ENCODE measurements around the gene ERC1.
A peak's percentile ranks its signal among the peaks of the same experiment; 100 is the strongest.

Gene ERC1

GRCh38 chr12:1497161-1497560 is 506.1 kb downstream of the ERC1 start:
- H3K9me3 Mint-ChIP-seq: no peaks in the 10 kb centered on the region
- peaks cover 13% of the 10 kb centered on the region for H3K36me3 Mint-ChIP-seq (ENCODE audit: low read depth)
- H3K27me3 Mint-ChIP-seq: peaks cover 5% of the 10 kb centered on the region
- H3K4me3 Mint-ChIP-seq: no peak overlapping the region
- H3K27ac Mint-ChIP-seq: no peak overlapping the region
- H3K4me1 Mint-ChIP-seq (ENCODE audit: low read depth): peaks cover 22% of the 10 kb centered on the region
- intact Hi-C loops (cut with micrococcal nuclease): no loop called here

- Mint-ChIP-seq H3K36me3 (ENCODE audit: low read depth) (peaks cover 7% of the 10 kb centered on the region), H3K27me3 (peaks cover 9% of the 10 kb centered on the region), H3K9me3 (no peaks in the 10 kb centered on the region), H3K4me3 (no peak overlapping the region), H3K4me1 (ENCODE audit: low read depth) (peaks cover 22% of the 10 kb centered on the region), H3K27ac (no peak overlapping the region)
- intact Hi-C loops (cut with micrococcal nuclease): no loop called here
These were observed 507.2 kb downstream of the ERC1 start for GRCh38 chr12:1498199-1498740.

GRCh38 chr12:1499351-1499750 is 508.3 kb downstream of the ERC1 start:
- H3K4me3 Mint-ChIP-seq: no peak overlapping the region
- H3K36me3 Mint-ChIP-seq (ENCODE audit: low read depth): no peaks in the 10 kb centered on the region

GRCh38 chr12:1500095-1500801 is 509.2 kb downstream of the ERC1 start:
- Mint-ChIP-seq H3K36me3 (ENCODE audit: low read depth) (no peaks in the 10 kb centered on the region), H3K4me1 (ENCODE audit: low read depth) (peaks cover 27% of the 10 kb centered on the region), H3K27ac (peak overlapping the region; percentile 40), H3K27me3 (peaks cover 22% of the 10 kb centered on the region), H3K4me3 (no peak overlapping the region), H3K9me3 (no peaks in the 10 kb centered on the region)
- intact Hi-C loops (cut with micrococcal nuclease): no loop called here

More at GRCh38 chr12:1499351-1499750, 508.3 kb downstream of the ERC1 start:
- intact Hi-C loops (cut with micrococcal nuclease): no loop called here
- Mint-ChIP-seq H3K9me3 (no peaks in the 10 kb centered on the region), H3K27me3 (peaks cover 13% of the 10 kb centered on the region), H3K27ac (peak overlapping the region; percentile 40), H3K4me1 (ENCODE audit: low read depth) (peaks cover 20% of the 10 kb centered on the region)

- H3K9me3 Mint-ChIP-seq: no peaks in the 10 kb centered on the region
- peak overlapping the region; percentile 40 for H3K27ac Mint-ChIP-seq
- peaks cover 27% of the 10 kb centered on the region for H3K4me1 Mint-ChIP-seq (ENCODE audit: low read depth)
- no peaks in the 10 kb centered on the region for H3K36me3 Mint-ChIP-seq (ENCODE audit: low read depth)
- H3K27me3 Mint-ChIP-seq: peaks cover 29% of the 10 kb centered on the region
- intact Hi-C loops (cut with micrococcal nuclease): no loop called here
- no peak overlapping the region for H3K4me3 Mint-ChIP-seq
These were observed 510.0 kb downstream of the ERC1 start for GRCh38 chr12:1501001-1501400.

- Mint-ChIP-seq H3K4me1 (ENCODE audit: low read depth) (peaks cover 27% of the 10 kb centered on the region), H3K27me3 (peaks cover 36% of the 10 kb centered on the region), H3K36me3 (ENCODE audit: low read depth) (no peaks in the 10 kb centered on the region), H3K9me3 (no peaks in the 10 kb centered on the region), H3K4me3 (no peak overlapping the region), H3K27ac (no peak overlapping the region)
- intact Hi-C loops (cut with micrococcal nuclease): no loop called here
These were observed 510.8 kb downstream of the ERC1 start for GRCh38 chr12:1501695-1502378.

GRCh38 chr12:1502379-1502720 is 511.3 kb downstream of the ERC1 start:
- Mint-ChIP-seq H3K27ac (no peak overlapping the region), H3K4me1 (ENCODE audit: low read depth) (peaks cover 27% of the 10 kb centered on the region), H3K36me3 (ENCODE audit: low read depth) (no peaks in the 10 kb centered on the region), H3K27me3 (peaks cover 36% of the 10 kb centered on the region), H3K4me3 (no peak overlapping the region), H3K9me3 (no peaks in the 10 kb centered on the region)
- intact Hi-C loops (cut with micrococcal nuclease): no loop called here

- intact Hi-C loops (cut with micrococcal nuclease): no loop called here
- Mint-ChIP-seq H3K4me1 (ENCODE audit: low read depth) (peaks cover 27% of the 10 kb centered on the region), H3K9me3 (no peaks in the 10 kb centered on the region), H3K4me3 (no peak overlapping the region), H3K36me3 (ENCODE audit: low read depth) (no peaks in the 10 kb centered on the region), H3K27me3 (peaks cover 37% of the 10 kb centered on the region), H3K27ac (no peak overlapping the region)
These were observed 511.8 kb downstream of the ERC1 start for GRCh38 chr12:1502831-1503230.

- peaks cover 35% of the 10 kb centered on the region for H3K27me3 Mint-ChIP-seq
- intact Hi-C loops (cut with micrococcal nuclease): no loop called here
- no peaks in the 10 kb centered on the region for H3K36me3 Mint-ChIP-seq (ENCODE audit: low read depth)
- H3K4me3 Mint-ChIP-seq: no peak overlapping the region
- H3K4me1 Mint-ChIP-seq (ENCODE audit: low read depth): peaks cover 27% of the 10 kb centered on the region
- no peaks in the 10 kb centered on the region for H3K9me3 Mint-ChIP-seq
- H3K27ac Mint-ChIP-seq: no peak overlapping the region
These were observed 512.3 kb downstream of the ERC1 start for GRCh38 chr12:1503281-1503711.

- Mint-ChIP-seq H3K27ac (peak overlapping the region; percentile 57), H3K4me3 (peak overlapping the region; percentile 77), H3K36me3 (ENCODE audit: low read depth) (no peaks in the 10 kb centered on the region), H3K27me3 (peaks cover 36% of the 10 kb centered on the region), H3K4me1 (ENCODE audit: low read depth) (peaks cover 27% of the 10 kb centered on the region), H3K9me3 (no peaks in the 10 kb centered on the region)
- intact Hi-C loops (cut with micrococcal nuclease): no loop called here
These were observed 513.4 kb downstream of the ERC1 start for GRCh38 chr12:1504304-1504894.

GRCh38 chr12:1504895-1505311 is 513.9 kb downstream of the ERC1 start:
- Mint-ChIP-seq H3K27me3 (peaks cover 39% of the 10 kb centered on the region), H3K27ac (peak overlapping the region; percentile 57), H3K36me3 (ENCODE audit: low read depth) (no peaks in the 10 kb centered on the region), H3K9me3 (no peaks in the 10 kb centered on the region), H3K4me3 (peak overlapping the region; percentile 77), H3K4me1 (ENCODE audit: low read depth) (peaks cover 23% of the 10 kb centered on the region)
- intact Hi-C loops (cut with micrococcal nuclease): no loop called here

GRCh38 chr12:1505576-1505975 is 514.6 kb downstream of the ERC1 start:
- H3K27me3 Mint-ChIP-seq: peaks cover 44% of the 10 kb centered on the region
- H3K4me3 Mint-ChIP-seq: no peak overlapping the region
- peaks cover 16% of the 10 kb centered on the region for H3K4me1 Mint-ChIP-seq (ENCODE audit: low read depth)
- H3K9me3 Mint-ChIP-seq: no peaks in the 10 kb centered on the region
- H3K36me3 Mint-ChIP-seq (ENCODE audit: low read depth): no peaks in the 10 kb centered on the region
- intact Hi-C loops (cut with micrococcal nuclease): no loop called here
- no peak overlapping the region for H3K27ac Mint-ChIP-seq

- Mint-ChIP-seq H3K27ac (no peak overlapping the region), H3K4me1 (ENCODE audit: low read depth) (peaks cover 11% of the 10 kb centered on the region), H3K9me3 (no peaks in the 10 kb centered on the region), H3K27me3 (peaks cover 53% of the 10 kb centered on the region), H3K4me3 (no peak overlapping the region), H3K36me3 (ENCODE audit: low read depth) (no peaks in the 10 kb centered on the region)
- intact Hi-C loops (cut with micrococcal nuclease): no loop called here
These were observed 516.3 kb downstream of the ERC1 start for GRCh38 chr12:1507308-1507707.

GRCh38 chr12:1509413-1510052 is 518.5 kb downstream of the ERC1 start:
- peaks cover 5% of the 10 kb centered on the region for H3K4me1 Mint-ChIP-seq (ENCODE audit: low read depth)
- no peaks in the 10 kb centered on the region for H3K36me3 Mint-ChIP-seq (ENCODE audit: low read depth)
- intact Hi-C loops (cut with micrococcal nuclease): no loop called here
- peaks cover 51% of the 10 kb centered on the region for H3K27me3 Mint-ChIP-seq
- no peaks in the 10 kb centered on the region for H3K9me3 Mint-ChIP-seq
- H3K4me3 Mint-ChIP-seq: no peak overlapping the region
- H3K27ac Mint-ChIP-seq: no peak overlapping the region
